Epidermal melanocyte (primary cell): ENCODE results near the gene TP53BP2.
"Not testable (repeated sequence)": the region's sequence is repeated elsewhere in the genome, so short reads cannot be mapped to it uniquely, and the experiment has no call there.

Experiments
- DNase-seq: peaks from one replicate; pipeline ENCODE4 v3.0.0; 2011; ENCODE audit warnings: low spot score; ENCODE audit not compliant: insufficient read length

The TP53BP2 gene

GRCh38 chr1:223745731-223746130 is 100.0 kb downstream of the TP53BP2 start:
- DNase-seq: no peak

DNA sequence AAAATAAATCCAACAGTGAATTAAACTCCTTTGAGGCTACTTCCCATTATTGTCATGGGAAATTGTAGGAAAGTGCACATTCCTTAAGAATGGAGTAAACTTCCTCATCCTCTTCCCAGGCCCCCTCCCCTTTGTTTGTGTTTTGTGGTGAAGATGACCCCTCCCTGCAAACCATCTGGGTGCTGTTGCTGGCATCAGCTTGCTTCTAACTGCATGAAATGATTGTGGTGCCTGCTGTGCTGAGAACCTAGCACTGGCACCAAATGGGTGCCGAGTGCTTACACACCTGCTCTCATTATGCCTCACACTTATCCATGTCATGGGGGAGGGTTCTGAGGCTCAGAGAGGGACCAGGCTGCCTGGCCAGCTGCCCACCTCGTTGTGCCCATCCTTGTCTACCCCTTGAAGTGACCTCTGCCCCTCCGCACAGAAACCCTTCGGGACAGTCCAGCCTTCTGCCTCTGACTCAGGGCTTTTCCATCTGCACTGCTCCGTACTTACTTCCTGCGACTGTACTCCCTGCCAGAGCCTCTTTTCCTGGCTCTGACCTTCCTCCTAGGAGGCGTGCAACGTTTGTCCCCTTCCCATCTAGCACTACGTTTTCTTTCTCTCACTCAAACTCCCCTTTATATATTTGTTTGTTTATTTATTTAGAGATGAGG is 102.8 kb downstream of the TP53BP2 start:
- DNase-seq: no peak

DNA sequence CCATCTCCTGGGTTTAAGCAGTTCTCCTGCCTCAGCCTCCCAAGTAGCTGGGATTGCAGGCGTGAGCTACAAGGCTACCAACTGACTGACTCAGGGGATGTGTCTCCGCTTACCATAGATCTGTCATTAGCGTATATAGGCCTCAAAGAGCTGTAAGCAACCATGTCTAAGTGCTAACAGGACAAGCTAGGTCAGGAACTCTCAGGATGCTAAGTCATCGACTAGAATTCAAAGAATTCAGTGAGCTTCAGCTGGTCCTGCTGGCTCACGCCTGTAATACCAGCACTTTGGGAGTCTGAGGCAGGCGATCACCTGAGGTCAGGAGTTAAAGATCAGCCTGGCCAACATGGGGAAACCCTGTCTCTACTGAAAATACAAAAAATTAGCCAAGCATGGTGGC is 103.9 kb downstream of the TP53BP2 start:
- DNase-seq: no peak

DNA sequence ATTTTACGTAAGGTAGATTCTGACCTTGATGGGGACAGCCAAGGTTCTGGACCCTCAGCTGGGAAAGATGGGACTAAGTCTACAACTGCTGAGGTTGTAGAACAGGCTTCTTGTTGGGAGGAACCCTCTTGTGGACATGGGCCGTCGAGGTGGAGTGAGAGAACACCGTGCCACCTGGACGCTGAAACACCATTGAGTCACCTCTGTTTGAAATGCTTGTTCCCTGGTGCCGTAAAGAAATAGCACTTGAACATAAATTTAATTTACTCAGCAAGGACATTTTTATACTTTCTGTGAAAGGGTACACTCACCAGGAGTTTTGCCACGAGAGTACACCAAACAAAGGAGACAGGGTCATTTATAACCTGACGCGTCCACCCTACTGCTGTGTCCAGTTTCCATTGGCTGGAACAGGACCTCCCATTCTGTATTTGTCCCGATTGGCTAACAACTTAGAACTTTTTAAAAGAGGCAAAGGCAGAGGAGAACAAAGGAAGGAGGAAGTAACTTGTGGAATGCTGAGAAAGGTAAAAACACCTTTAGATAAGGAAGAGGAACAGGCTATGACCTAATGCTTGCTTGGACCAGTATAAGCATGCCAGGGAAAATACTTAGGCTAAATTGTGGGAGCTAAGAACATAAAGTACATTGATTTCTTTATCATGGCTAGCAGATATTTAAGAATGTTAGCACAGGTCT is 105.6 kb downstream of the TP53BP2 start:
- not testable (repeated sequence) for DNase-seq

DNA sequence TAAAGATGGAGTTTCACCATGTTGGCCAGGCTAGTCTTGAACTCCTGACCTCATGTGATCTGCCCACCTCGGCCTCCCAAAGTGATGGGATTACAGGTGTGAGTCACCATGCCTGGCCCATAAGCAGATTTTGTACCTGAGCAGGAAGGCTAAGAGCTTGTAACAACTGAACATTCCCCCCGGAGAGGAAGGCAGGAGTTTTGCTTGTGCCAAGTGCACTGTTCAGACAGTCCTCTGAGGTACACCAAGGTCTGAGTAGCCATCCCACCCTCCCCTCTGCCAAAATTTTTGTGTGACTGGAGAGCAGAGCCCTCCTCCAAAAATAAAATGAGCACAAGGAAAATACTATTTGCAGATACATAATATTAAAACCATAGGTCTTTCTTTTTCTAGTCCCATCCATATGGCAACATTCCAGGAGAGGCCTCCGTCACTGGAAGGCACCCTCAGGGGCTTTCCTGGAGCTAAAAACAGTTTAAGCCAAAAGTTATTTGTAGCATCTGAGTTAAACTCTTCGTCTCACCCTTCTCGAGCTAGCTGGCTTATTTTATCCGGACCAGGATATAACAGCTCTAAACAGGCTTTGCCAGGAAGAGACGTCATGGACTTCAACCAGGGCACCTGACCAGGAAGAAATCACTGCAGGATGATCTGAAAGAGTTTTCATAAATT is 106.2 kb downstream of the TP53BP2 start:
- DNase-seq: no peak

- DNase-seq: no peak
Measured at GRCh38 chr1:223738465-223739365, 107.0 kb downstream of the TP53BP2 start.

DNA sequence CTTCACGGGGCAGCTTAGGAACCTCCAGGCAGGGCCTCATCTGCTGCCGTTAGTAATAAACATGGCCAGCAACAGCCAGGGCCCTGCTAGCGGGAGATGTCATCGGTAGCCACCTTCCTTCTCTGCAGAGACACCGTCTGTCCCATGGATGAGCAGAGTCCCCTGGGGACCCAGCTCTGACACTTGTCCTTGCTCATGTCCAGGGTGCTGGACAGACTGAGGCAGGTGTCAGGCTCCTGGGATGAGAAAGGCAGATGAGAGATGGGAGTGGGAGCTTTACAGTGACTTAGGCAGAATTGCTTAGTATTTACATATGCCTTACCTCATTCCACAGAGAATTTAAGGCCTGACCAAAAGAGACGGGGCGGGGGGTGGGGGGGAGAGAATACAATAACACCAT is 108.4 kb downstream of the TP53BP2 start:
- no peak for DNase-seq

- not testable (repeated sequence) for DNase-seq
Measured at GRCh38 chr1:223736638-223737037, 109.1 kb downstream of the TP53BP2 start.

DNA sequence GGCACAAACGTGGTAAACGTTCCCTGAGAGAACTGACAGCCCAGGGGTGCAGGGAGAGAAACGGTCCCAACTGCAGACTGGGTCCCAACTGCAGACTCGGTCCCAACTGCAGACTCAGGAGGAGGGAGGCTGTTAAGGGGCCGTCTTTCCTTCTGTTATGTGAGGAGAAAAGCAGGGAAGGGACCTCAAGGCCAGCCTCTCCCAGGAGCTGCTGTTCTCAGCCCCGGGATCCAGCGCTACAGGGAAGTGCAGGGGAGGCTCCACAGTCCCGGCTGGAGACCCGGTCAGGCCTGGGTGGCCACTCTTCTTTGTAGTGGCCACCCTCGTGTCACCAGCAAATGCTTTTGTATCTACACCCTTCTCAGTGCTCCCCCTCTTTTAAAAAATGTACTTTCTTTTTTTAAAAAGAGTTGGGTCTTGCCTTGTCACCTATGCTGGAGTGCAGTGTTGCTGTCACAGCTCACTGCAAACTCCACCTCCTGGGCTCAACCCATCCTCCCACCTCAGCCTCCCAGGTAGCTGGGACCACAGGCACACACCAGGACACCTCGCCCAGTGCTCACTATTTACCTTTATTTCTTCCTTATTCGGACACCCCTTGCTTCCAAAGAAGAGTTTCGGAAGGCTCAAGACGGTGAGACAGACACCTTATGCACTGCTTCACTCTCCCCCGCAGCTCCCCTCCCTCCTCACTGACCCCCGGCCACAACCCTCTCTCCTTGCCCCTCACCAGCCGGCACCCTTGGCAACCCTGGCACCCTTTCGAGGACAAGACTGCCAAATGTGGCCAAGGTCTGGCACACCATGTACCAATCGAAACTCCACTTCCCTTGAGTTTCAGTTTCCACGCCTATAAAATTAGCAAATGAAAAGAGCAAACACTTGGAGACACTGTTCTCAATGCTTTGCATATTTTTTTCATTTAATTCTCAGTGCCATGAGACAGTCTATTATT is 111.6 kb downstream of the TP53BP2 start:
- DNase-seq: no peak

GRCh38 chr1:223732993-223733798 is 112.6 kb downstream of the TP53BP2 start:
- no peak for DNase-seq

DNA sequence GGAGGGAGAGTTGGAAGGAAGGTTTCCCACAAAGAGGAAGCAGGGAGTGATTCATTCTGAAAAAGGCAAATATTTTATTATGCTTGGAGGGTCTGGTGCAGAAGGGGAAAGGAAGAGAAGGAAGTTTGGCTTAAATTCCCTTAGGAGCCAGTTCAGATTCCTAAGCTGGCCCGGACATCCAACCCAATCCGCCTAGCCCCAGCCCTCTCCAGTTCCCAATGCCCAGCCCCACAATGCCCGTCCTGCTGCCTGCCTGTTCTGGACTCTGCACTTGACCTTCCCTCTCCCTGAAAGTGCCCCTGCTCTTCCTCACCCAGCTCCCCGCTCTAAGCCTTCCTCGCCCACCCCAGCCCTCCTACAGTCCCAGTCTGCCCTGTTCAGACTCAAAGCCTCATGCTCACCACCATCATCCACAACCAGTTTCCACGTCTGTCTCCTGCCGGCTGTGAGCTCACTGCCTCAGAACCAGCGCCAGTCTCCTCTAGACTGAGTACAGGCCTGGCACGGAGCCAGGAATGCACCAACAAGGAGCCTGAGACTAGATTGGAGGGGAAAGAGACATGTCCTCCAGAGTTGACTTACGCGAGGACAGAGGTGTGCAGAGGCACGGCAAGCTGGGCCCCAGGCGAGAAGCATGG is 114.5 kb downstream of the TP53BP2 start:
- no peak for DNase-seq

GRCh38 chr1:223730479-223731132 is 115.1 kb downstream of the TP53BP2 start:
- DNase-seq: peak; percentile 41

DNA sequence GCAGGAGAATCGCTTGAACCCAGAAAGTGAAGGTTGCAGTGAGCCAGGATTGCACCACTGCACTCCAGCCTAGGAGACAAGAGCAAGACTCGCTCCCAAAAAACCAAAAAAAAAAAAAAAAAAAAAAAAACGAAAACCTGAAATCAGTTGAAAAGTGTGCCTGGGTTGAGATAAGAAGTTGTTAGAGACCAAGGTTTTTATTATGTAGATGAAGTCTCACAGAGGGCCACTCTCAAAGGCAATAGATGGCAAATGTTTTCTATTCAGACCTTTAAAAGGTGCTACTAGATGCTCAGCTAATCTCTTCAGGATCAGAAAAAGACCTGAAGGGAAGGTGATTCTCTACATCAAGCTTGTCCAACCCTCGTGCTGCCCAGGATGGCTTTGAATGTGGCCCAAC is 115.8 kb downstream of the TP53BP2 start:
- DNase-seq: no peak
